A673 (cell line): ENCODE measurements around the gene PRR15L. TPM values are rescaled to one million over a fixed set of nuclear protein-coding genes. Genes with fewer than 3 reads are reported as not detected.
A peak's percentile ranks its signal among the peaks of the same experiment; 100 is the strongest.
"Not testable (repeated sequence)": the region's sequence is repeated elsewhere in the genome, so short reads cannot be mapped to it uniquely, and the experiment has no call there.

Source experiments
- BruUV-seq: library from RNA; stranded (reverse); fragments of 400-500 nt; replicated peaks from 2 replicates; lab custom pipeline; 2021; lab: Mats Ljungman, UMichigan
- CTCF ChIA-PET: fragments of 300-600 bp; sonication (Branson Sonifier 250); formaldehyde crosslinking; loops from one replicate; lab custom pipeline; 2022; ENCODE audit warnings: antibody characterized with exemption; lab: Charles Lee
- POLR2A ChIA-PET: fragments of 300-600 bp; sonication (Branson Sonifier 250); formaldehyde crosslinking; loops from one replicate; lab custom pipeline; 2022; ENCODE audit warnings: antibody characterized with exemption; ENCODE audit not compliant: low non-redundant PET; lab: Charles Lee
- DNase-seq: peaks from one replicate; pipeline ENCODE4 v3.0.0-alpha.2; 2015; ENCODE audit warnings: low spot score
- H3K27ac ChIP-seq: fragments of 200-600 bp; sonication (generic); 2 replicates; pipeline ENCODE4 v1.5.1; 2016; ENCODE audit warnings: mixed run types, low read depth, mild to moderate bottlenecking, mixed read lengths, antibody characterized with exemption, low read length; ENCODE audit not compliant: poor library complexity, severe bottlenecking
- H3K27me3 ChIP-seq: fragments of 200-600 bp; sonication (generic); replicated peaks from 2 replicates; pipeline ENCODE4 v1.6.1; 2017; ENCODE audit warnings: mixed run types, low read depth, mild to moderate bottlenecking, mixed read lengths, antibody characterized with exemption, low read length; ENCODE audit not compliant: insufficient read depth, poor library complexity
- H3K36me3 ChIP-seq: fragments of 200-600 bp; sonication (generic); 2 replicates; pipeline ENCODE4 v1.6.1; 2016; ENCODE audit warnings: mixed run types, mild to moderate bottlenecking, mixed read lengths, antibody characterized with exemption, low read length; ENCODE audit not compliant: insufficient read depth, poor library complexity, severe bottlenecking
- H3K4me1 ChIP-seq: fragments of 200-600 bp; sonication (generic); 2 replicates; pipeline ENCODE4 v1.6.1; 2017; ENCODE audit warnings: mixed run types, mild to moderate bottlenecking, mixed read lengths, antibody characterized with exemption, low read length; ENCODE audit not compliant: insufficient read depth, poor library complexity, severe bottlenecking
- H3K4me3 ChIP-seq: fragments of 200-600 bp; sonication (generic); 2 replicates; pipeline ENCODE4 v1.5.1; 2016; ENCODE audit warnings: low read depth, mixed run types, mild to moderate bottlenecking, mixed read lengths, low read length; ENCODE audit not compliant: poor library complexity, severe bottlenecking
- H3K9me3 ChIP-seq: fragments of 200-600 bp; sonication (generic); 2 replicates; pipeline ENCODE4 v1.6.1; 2016; ENCODE audit warnings: mixed run types, low read depth, mild to moderate bottlenecking, mixed read lengths, antibody characterized with exemption, low read length; ENCODE audit not compliant: poor library complexity, severe bottlenecking
- CTCF ChIP-seq: fragments of 300-800, 200-600 bp; sonication (generic); conservative IDR thresholded peaks from 2 replicates; pipeline ENCODE4 v1.5.1; 2017; ENCODE audit warnings: low read depth, mild to moderate bottlenecking, antibody characterized with exemption, low read length, moderate library complexity, mixed read lengths
- EZH2 ChIP-seq: fragments of 200-600 bp; sonication (generic); IDR thresholded peaks from 2 replicates; pipeline ENCODE4 v1.6.1; 2017; ENCODE audit warnings: borderline replicate concordance, low read depth, mild to moderate bottlenecking, mixed read lengths, antibody characterized with exemption, low read length; ENCODE audit not compliant: poor library complexity, severe bottlenecking
- intact Hi-C: fragments of 100-400 bp; cut with micrococcal nuclease; formaldehyde crosslinking; loops from one replicate; pipeline ENCODE4 v1.10.0; 2022; ENCODE audit not compliant: unreplicated experiment
- total RNA-seq: library from RNA; stranded (reverse); gene quantifications from 2 replicates; pipeline ENCODE4 v1.2.3, GENCODE V29; 2021

The PRR15L gene
- total RNA-seq, 1 experiment from 2014 or later: not detected

GRCh38 chr17:48002266-48002915 is 44.7 kb upstream of the PRR15L start:
- H3K27ac ChIP-seq: peak overlapping the region; percentile 98
- intact Hi-C loops: no loop called here
- ChIA-PET CTCF (interaction anchor here (0.5 to 2.2 kb wide), 4 partner anchors 9 to 381 kb away, joined by 5 to 13 read pairs (median 8); partner anchors contain the start of gene CDK5RAP3), POLR2A (interaction anchor here (0.5 to 1.1 kb wide), 2 partner anchors 10 to 230 kb away, joined by 3 to 4 read pairs; no protein-coding TSS in a partner anchor)
- no TSS peak for BruUV-seq
- H3K9me3 ChIP-seq: no peaks in the 10 kb centered on the region
- H3K36me3 ChIP-seq: no peaks in the 10 kb centered on the region
- H3K4me1 ChIP-seq: peaks cover 67% of the 10 kb centered on the region
- H3K27me3 ChIP-seq: no peaks in the 10 kb centered on the region
- peak; percentile 98 for DNase-seq
- peak overlapping the region; percentile 6 for H3K4me3 ChIP-seq
- TF ChIP-seq CTCF (no peak), EZH2 (no peak)

DNA sequence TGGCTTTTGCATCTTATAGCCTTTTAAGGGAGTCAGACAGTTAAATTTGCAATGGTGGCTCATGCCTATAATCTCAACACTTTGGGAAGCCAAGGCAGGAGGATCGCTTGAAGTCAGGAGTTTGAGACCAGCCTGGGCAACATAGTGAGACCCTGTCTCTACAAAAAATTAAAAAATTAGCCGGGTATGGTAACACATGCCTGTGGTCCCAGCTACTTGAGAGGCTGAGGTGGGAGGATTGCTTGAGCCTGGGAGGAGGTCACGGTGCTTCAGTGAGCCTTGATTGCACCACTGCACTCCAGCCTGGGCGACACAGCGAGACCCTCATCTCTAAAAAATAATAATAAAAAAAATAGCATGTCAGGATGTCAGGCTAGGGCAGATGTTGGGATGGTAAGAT is 44.0 kb upstream of the PRR15L start:
- H3K4me3 ChIP-seq, H3K36me3 ChIP-seq, H3K9me3 ChIP-seq, H3K27me3 ChIP-seq, BruUV-seq, DNase-seq, intact Hi-C loops: not testable (repeated sequence)
- H3K4me1 ChIP-seq: peaks cover 67% of the 10 kb centered on the region
- H3K27ac ChIP-seq: peak overlapping the region; percentile 98
- POLR2A ChIA-PET: interaction anchor here (1.1 kb wide), 1 partner anchor 10 kb away, joined by 3 read pairs; no protein-coding TSS in a partner anchor
- CTCF ChIA-PET: interaction anchor here (0.6 to 0.9 kb wide), 2 partner anchors 31 to 55 kb away, joined by 5 to 9 read pairs; partner anchors contain the start of gene CDK5RAP3

DNA sequence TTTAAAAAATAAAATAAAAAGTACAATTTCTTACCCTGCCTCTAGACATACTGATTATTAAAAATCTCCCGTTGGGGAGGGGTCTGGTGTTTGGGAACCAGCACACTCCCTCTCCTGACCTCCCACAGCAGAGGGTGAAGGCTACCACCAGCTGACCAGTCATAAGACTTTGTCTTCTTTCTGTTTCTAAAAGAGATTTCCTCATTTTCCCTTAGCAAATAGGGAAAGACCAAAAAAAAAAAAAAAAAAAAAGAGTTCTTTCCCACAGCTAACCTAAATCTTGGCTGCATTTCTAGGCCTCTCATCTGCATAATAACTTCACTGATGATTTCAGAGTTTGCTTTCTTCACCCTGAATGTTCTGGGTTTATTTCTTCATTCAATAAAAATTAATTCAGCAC is 43.5 kb upstream of the PRR15L start:
- ChIA-PET POLR2A (interaction anchor here (0.7 kb wide), 1 partner anchor 54 kb away, joined by 13 read pairs; no protein-coding TSS in a partner anchor), CTCF (interaction anchor here (0.6 kb wide), 1 partner anchor 54 kb away, joined by 9 read pairs; no protein-coding TSS in a partner anchor)
- peak; percentile 32 for DNase-seq
- Histone ChIP-seq H3K27ac (peak overlapping the region; percentile 98), H3K4me1 (peaks cover 64% of the 10 kb centered on the region), H3K9me3 (no peaks in the 10 kb centered on the region), H3K4me3 (no peak overlapping the region), H3K27me3 (no peaks in the 10 kb centered on the region), H3K36me3 (no peaks in the 10 kb centered on the region)
- intact Hi-C loops: no loop called here
- TF ChIP-seq CTCF (no peak), EZH2 (no peak)
- no TSS peak for BruUV-seq
